OCI-LY1 (cell line): ENCODE data around the gene ZNF304.

Source experiments
- H2AFZ ChIP-seq: fragments of 200-600 bp; sonication (generic), shearing (Covaris generic); 2 replicates; pipeline ENCODE4 v1.6.0; 2014; ENCODE audit warnings: antibody characterized with exemption, mild to moderate bottlenecking, low read length
- H3F3A ChIP-seq: fragments of 200-600 bp; sonication (generic), shearing (Covaris generic); 2 replicates; pipeline ENCODE4 v1.6.0; 2014; ENCODE audit warnings: mild to moderate bottlenecking, antibody characterized with exemption, low read length, moderate library complexity; ENCODE audit not compliant: insufficient read depth
- H3K27ac ChIP-seq: fragments of 200-600 bp; sonication (generic); 2 replicates; pipeline ENCODE4 v1.5.1; 2014; ENCODE audit warnings: low read length, mixed run types, mild to moderate bottlenecking, low read depth; ENCODE audit not compliant: poor library complexity, severe bottlenecking
- H3K27me3 ChIP-seq: fragments of 200-600 bp; sonication (generic); 2 replicates; pipeline ENCODE4 v1.6.0; 2014; ENCODE audit warnings: antibody characterized with exemption, mild to moderate bottlenecking, low read length, moderate library complexity; ENCODE audit not compliant: insufficient read depth
- H3K36me3 ChIP-seq: fragments of 200-600 bp; sonication (generic); 2 replicates; pipeline ENCODE4 v1.6.1; 2014; ENCODE audit warnings: mild to moderate bottlenecking, antibody characterized with exemption, low read length, moderate library complexity, mixed read lengths; ENCODE audit not compliant: insufficient read depth
- H3K4me1 ChIP-seq: fragments of 200-600 bp; sonication (generic); 2 replicates; pipeline ENCODE4 v1.5.1; 2014; ENCODE audit warnings: mild to moderate bottlenecking, low read length, moderate library complexity; ENCODE audit not compliant: insufficient read depth, severe bottlenecking
- H3K4me2 ChIP-seq: fragments of 200-600 bp; sonication (generic), shearing (Covaris generic); 2 replicates; pipeline ENCODE4 v1.6.1; 2014; ENCODE audit warnings: low read length
- H3K4me3 ChIP-seq: fragments of 200-600 bp; sonication (generic); 2 replicates; pipeline ENCODE4 v1.5.1; 2014; ENCODE audit warnings: low read length, low read depth, mild to moderate bottlenecking, mixed read lengths; ENCODE audit not compliant: poor library complexity, severe bottlenecking
- H3K79me2 ChIP-seq: fragments of 200-600 bp; shearing (Covaris generic); 2 replicates; pipeline ENCODE4 v1.6.1; 2016; ENCODE audit warnings: mixed run types, low read length, mixed read lengths; ENCODE audit not compliant: insufficient read depth
- H3K9ac ChIP-seq: fragments of 200-600 bp; sonication (generic), shearing (Covaris generic); 2 replicates; pipeline ENCODE4 v1.6.1; 2014; ENCODE audit warnings: mild to moderate bottlenecking, low read length, mixed read lengths
- H3K9me2 ChIP-seq: fragments of 200-600 bp; sonication (generic), shearing (Covaris generic); 2 replicates; pipeline ENCODE4 v1.6.1; 2014; ENCODE audit warnings: low read depth, mild to moderate bottlenecking, low read length, mixed read lengths
- H3K9me3 ChIP-seq: fragments of 200-600 bp; shearing (Covaris generic); 2 replicates; pipeline ENCODE4 v1.6.1; 2014; ENCODE audit warnings: low read length, mixed read lengths
- H4K20me1 ChIP-seq: fragments of 200-600 bp; sonication (generic), shearing (Covaris generic); 2 replicates; pipeline ENCODE4 v1.6.0; 2016; ENCODE audit warnings: mild to moderate bottlenecking, low read length; ENCODE audit not compliant: insufficient read depth
- EZH2 ChIP-seq: fragments of 200-600 bp; sonication (generic), shearing (Covaris generic); IDR thresholded peaks from 2 replicates; pipeline ENCODE4 v1.8.0; 2017; ENCODE audit warnings: borderline replicate concordance, mixed run types, mild to moderate bottlenecking, antibody characterized with exemption, low read length, moderate library complexity, mixed read lengths
- TF ChIP-seq, protein P1 (sequence below): fragments of 200-600 bp; sonication (generic), shearing (Covaris generic); IDR thresholded peaks from 2 replicates; pipeline ENCODE4 v1.5.1; 2017; ENCODE audit warnings: mild to moderate bottlenecking, antibody characterized with exemption, low read length, moderate library complexity, mixed read lengths

The ZNF304 gene

DNA sequence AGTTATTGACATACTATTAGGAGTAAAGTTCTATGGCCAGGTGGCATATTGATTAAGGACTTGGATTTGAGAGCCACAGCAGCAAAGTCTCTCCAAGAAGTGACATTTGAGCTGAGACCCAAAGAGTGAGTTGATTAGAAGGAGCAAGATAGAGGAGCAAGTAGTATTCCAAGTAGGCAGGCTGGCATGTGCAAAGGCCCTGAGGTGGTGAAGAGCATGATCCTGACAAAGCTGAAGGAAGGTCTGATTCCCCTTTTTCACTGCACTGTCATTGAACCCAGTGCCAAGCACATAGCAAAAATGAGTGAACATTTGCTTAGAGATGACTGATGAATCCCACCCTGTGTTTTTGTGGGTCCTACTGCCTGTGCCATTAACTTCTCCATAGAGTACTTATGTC, 26.1 kb upstream of the ZNF304 start:
- no peak overlapping the region for H3K4me3 ChIP-seq
- no peaks in the 10 kb centered on the region for H3K9me2 ChIP-seq
- H3K36me3 ChIP-seq: peaks cover 67% of the 10 kb centered on the region
- TF ChIP-seq, protein P1, sequence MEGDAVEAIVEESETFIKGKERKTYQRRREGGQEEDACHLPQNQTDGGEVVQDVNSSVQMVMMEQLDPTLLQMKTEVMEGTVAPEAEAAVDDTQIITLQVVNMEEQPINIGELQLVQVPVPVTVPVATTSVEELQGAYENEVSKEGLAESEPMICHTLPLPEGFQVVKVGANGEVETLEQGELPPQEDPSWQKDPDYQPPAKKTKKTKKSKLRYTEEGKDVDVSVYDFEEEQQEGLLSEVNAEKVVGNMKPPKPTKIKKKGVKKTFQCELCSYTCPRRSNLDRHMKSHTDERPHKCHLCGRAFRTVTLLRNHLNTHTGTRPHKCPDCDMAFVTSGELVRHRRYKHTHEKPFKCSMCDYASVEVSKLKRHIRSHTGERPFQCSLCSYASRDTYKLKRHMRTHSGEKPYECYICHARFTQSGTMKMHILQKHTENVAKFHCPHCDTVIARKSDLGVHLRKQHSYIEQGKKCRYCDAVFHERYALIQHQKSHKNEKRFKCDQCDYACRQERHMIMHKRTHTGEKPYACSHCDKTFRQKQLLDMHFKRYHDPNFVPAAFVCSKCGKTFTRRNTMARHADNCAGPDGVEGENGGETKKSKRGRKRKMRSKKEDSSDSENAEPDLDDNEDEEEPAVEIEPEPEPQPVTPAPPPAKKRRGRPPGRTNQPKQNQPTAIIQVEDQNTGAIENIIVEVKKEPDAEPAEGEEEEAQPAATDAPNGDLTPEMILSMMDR: no peak
- TF ChIP-seq EZH2: no peak
- no peaks in the 10 kb centered on the region for H3K27me3 ChIP-seq
- peaks cover 23% of the 10 kb centered on the region for H3K79me2 ChIP-seq
- H3K4me2 ChIP-seq: no peak overlapping the region
- peaks cover 18% of the 10 kb centered on the region for H3K4me1 ChIP-seq
- no peak overlapping the region for H3K9ac ChIP-seq
- no peak overlapping the region for H3K27ac ChIP-seq
- H4K20me1 ChIP-seq: no peaks in the 10 kb centered on the region
- no peaks in the 10 kb centered on the region for H3F3A ChIP-seq
- H3K9me3 ChIP-seq: peaks cover 3% of the 10 kb centered on the region; the same call in 1 of the 2 replicates
- H2AFZ ChIP-seq: no peak overlapping the region

DNA sequence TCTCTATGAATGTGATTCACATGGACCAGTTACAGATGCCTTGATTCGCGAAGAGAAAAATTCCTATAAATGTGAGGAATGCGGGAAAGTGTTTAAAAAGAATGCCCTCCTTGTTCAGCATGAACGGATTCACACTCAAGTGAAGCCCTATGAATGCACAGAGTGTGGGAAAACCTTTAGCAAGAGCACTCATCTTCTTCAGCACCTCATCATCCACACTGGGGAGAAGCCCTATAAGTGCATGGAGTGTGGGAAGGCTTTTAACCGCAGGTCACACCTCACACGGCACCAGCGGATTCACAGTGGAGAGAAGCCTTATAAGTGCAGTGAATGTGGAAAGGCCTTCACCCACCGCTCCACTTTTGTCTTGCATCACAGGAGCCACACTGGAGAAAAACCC, 23.1 kb upstream of the ZNF304 start:
- Histone ChIP-seq H4K20me1 (no peaks in the 10 kb centered on the region), H3K9ac (no peak overlapping the region), H3K36me3 (peaks cover 83% of the 10 kb centered on the region), H3K9me3 (peaks cover 3% of the 10 kb centered on the region; the same call in 1 of the 2 replicates), H3K9me2 (no peaks in the 10 kb centered on the region), H2AFZ (no peak overlapping the region), H3K27ac (no peak overlapping the region), H3K27me3 (no peaks in the 10 kb centered on the region), H3K4me2 (no peak overlapping the region), H3K79me2 (no peaks in the 10 kb centered on the region), H3K4me1 (no peaks in the 10 kb centered on the region), H3K4me3 (no peak overlapping the region), H3F3A (no peaks in the 10 kb centered on the region)
- TF ChIP-seq EZH2: no peak

DNA sequence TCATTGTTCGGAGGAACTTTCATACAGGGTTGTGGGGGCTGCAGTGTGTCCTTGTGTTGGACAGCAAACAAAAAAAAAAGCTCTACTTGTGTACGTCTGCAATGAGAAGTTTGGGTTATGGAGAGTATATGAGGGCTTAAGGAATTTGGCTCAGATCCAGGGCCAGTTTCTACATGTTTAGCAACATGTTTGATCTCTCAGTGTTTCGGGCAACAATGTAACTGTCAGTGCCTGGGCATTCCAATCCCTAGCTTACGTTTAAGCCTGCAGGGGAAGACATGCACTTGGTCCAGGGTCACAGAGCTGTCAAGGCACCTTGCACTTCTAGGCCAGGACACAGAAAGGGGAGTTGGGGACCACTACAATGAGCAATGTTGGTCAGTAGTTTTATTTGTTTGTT, 16.9 kb upstream of the ZNF304 start:
- Histone ChIP-seq H3K9me3 (no peaks in the 10 kb centered on the region), H3K9ac (no peak overlapping the region)

GRCh38 chr19:57338877-57339276, 12.2 kb upstream of the ZNF304 start:
- Histone ChIP-seq H3K36me3 (no peaks in the 10 kb centered on the region), H4K20me1 (no peaks in the 10 kb centered on the region), H3K4me2 (no peak overlapping the region), H3K79me2 (no peaks in the 10 kb centered on the region), H2AFZ (no peak overlapping the region), H3K27ac (no peak overlapping the region), H3F3A (no peaks in the 10 kb centered on the region), H3K9ac (no peak overlapping the region), H3K9me2 (no peaks in the 10 kb centered on the region), H3K9me3 (no peaks in the 10 kb centered on the region), H3K27me3 (no peaks in the 10 kb centered on the region), H3K4me3 (no peak overlapping the region), H3K4me1 (no peaks in the 10 kb centered on the region)
- TF ChIP-seq, protein P1: no peak
- no peak for TF ChIP-seq EZH2

More for the DNA sequence above, 16.9 kb upstream of the ZNF304 start:
- Histone ChIP-seq H3K9me2 (no peaks in the 10 kb centered on the region), H2AFZ (no peak overlapping the region), H3K36me3 (peaks cover 24% of the 10 kb centered on the region), H3K27ac (no peak overlapping the region), H3K4me3 (no peak overlapping the region), H4K20me1 (no peaks in the 10 kb centered on the region), H3K4me1 (no peaks in the 10 kb centered on the region), H3F3A (no peaks in the 10 kb centered on the region), H3K27me3 (no peaks in the 10 kb centered on the region), H3K79me2 (no peaks in the 10 kb centered on the region), H3K4me2 (no peak overlapping the region)
- TF ChIP-seq, protein P1: no peak
- TF ChIP-seq EZH2: no peak
